Activated T-cell treated with anti-CD3 and anti-CD28 coated beads, Interleukin-2, amount 50 U/mL, for 24 hours (primary cell): ENCODE results near the gene NDUFA3.
A peak's percentile ranks its signal among the peaks of the same experiment; 100 is the strongest.
"Not testable (repeated sequence)": the region's sequence is repeated elsewhere in the genome, so short reads cannot be mapped to it uniquely, and the experiment has no call there.

Experiments
- DNase-seq: peaks from one replicate; pipeline ENCODE4 v3.0.0-alpha.2; 2020
- H3K27ac Mint-ChIP-seq: 2 replicates; pipeline ENCODE4 v1.8.0; 2020; ENCODE audit warnings: mild to moderate bottlenecking, mixed read lengths
- H3K27me3 Mint-ChIP-seq: 2 replicates; pipeline ENCODE4 v1.8.0; 2020; ENCODE audit warnings: mixed read lengths
- H3K36me3 Mint-ChIP-seq: 2 replicates; pipeline ENCODE4 v1.8.0; 2020; ENCODE audit warnings: low read depth, mixed read lengths
- H3K4me1 Mint-ChIP-seq: 2 replicates; pipeline ENCODE4 v1.8.0; 2020; ENCODE audit warnings: low read depth, mixed read lengths
- H3K4me3 Mint-ChIP-seq: 2 replicates; pipeline ENCODE4 v1.8.0; 2020; ENCODE audit warnings: mild to moderate bottlenecking, moderate library complexity, mixed read lengths
- H3K9me3 Mint-ChIP-seq: 2 replicates; pipeline ENCODE4 v1.8.0; 2020; ENCODE audit warnings: mixed read lengths

Gene NDUFA3

GRCh38 chr19:54099190-54099902 lies 3.3 kb upstream of the NDUFA3 start:
- peaks cover 28% of the 10 kb centered on the region for H3K4me1 Mint-ChIP-seq
- H3K36me3 Mint-ChIP-seq, result peaks cover 13% of the 10 kb centered on the region
- peaks cover 1% of the 10 kb centered on the region for H3K9me3 Mint-ChIP-seq
- no peak overlapping the region for H3K27ac Mint-ChIP-seq
- no peak overlapping the region for H3K4me3 Mint-ChIP-seq
- no peak for DNase-seq
- peaks cover 7% of the 10 kb centered on the region for H3K27me3 Mint-ChIP-seq

GRCh38 chr19:54099903-54100255 lies 2.8 kb upstream of the NDUFA3 start:
- H3K27ac Mint-ChIP-seq, H3K4me3 Mint-ChIP-seq, DNase-seq, H3K9me3 Mint-ChIP-seq, H3K27me3 Mint-ChIP-seq: not testable (repeated sequence)
- peaks cover 29% of the 10 kb centered on the region for H3K4me1 Mint-ChIP-seq
- H3K36me3 Mint-ChIP-seq, result peaks cover 18% of the 10 kb centered on the region

GRCh38 chr19:54100561-54100960 lies 2.1 kb upstream of the NDUFA3 start, which contains the start of gene OSCAR:
Gene OSCAR (minus strand): TSS chr19:54100803. CDS start chr19:54100792, 11 bp downstream.
- DNase-seq, result no peak
- H3K27ac Mint-ChIP-seq, result peak within 1 kb of the TSS; percentile 42
- H3K36me3 Mint-ChIP-seq, result peaks cover 23% of the 10 kb centered on the region
- H3K9me3 Mint-ChIP-seq, result no peaks in the 10 kb centered on the region
- H3K4me3 Mint-ChIP-seq, result peak within 1 kb of the TSS; percentile 99
- H3K27me3 Mint-ChIP-seq, result no peaks in the 10 kb centered on the region
- peaks cover 33% of the 10 kb centered on the region for H3K4me1 Mint-ChIP-seq

- Mint-ChIP-seq H3K27me3 (no peaks in the 10 kb centered on the region), H3K4me1 (peaks cover 32% of the 10 kb centered on the region), H3K36me3 (peaks cover 68% of the 10 kb centered on the region), H3K4me3 (peak overlapping the region; percentile 99), H3K27ac (peak overlapping the region; percentile 59), H3K9me3 (no peaks in the 10 kb centered on the region)
- peak; percentile 16 for DNase-seq
These were observed 2.5 kb downstream of the NDUFA3 start for GRCh38 chr19:54104998-54105715.

GRCh38 chr19:54105796-54106195 lies 3.1 kb downstream of the NDUFA3 start:
- peaks cover 74% of the 10 kb centered on the region for H3K36me3 Mint-ChIP-seq
- no peaks in the 10 kb centered on the region for H3K27me3 Mint-ChIP-seq
- H3K9me3 Mint-ChIP-seq, result no peaks in the 10 kb centered on the region
- peak overlapping the region; percentile 59 for H3K27ac Mint-ChIP-seq
- no peak overlapping the region for H3K4me3 Mint-ChIP-seq
- no peak for DNase-seq
- peaks cover 33% of the 10 kb centered on the region for H3K4me1 Mint-ChIP-seq

GRCh38 chr19:54106716-54107115 lies 4.1 kb downstream of the NDUFA3 start:
- no peaks in the 10 kb centered on the region for H3K9me3 Mint-ChIP-seq
- H3K4me3 Mint-ChIP-seq, result no peak overlapping the region
- no peaks in the 10 kb centered on the region for H3K27me3 Mint-ChIP-seq
- H3K27ac Mint-ChIP-seq, result peak overlapping the region; percentile 61
- DNase-seq, result no peak
- peaks cover 31% of the 10 kb centered on the region for H3K4me1 Mint-ChIP-seq
- peaks cover 80% of the 10 kb centered on the region for H3K36me3 Mint-ChIP-seq

GRCh38 chr19:54107876-54108490 lies 5.3 kb downstream of the NDUFA3 start:
- no peak overlapping the region for H3K27ac Mint-ChIP-seq
- no peak for DNase-seq

GRCh38 chr19:54108496-54108895 lies 5.8 kb downstream of the NDUFA3 start:
- Mint-ChIP-seq H3K9me3 (no peaks in the 10 kb centered on the region), H3K27me3 (no peaks in the 10 kb centered on the region), H3K27ac (no peak overlapping the region), H3K36me3 (peaks cover 87% of the 10 kb centered on the region), H3K4me3 (no peak overlapping the region), H3K4me1 (peaks cover 22% of the 10 kb centered on the region)
- DNase-seq, result no peak

More at GRCh38 chr19:54107876-54108490, 5.3 kb downstream of the NDUFA3 start:
- Mint-ChIP-seq H3K27me3 (no peaks in the 10 kb centered on the region), H3K4me1 (peaks cover 25% of the 10 kb centered on the region), H3K36me3 (peaks cover 87% of the 10 kb centered on the region), H3K9me3 (no peaks in the 10 kb centered on the region), H3K4me3 (no peak overlapping the region)

- Mint-ChIP-seq H3K4me3 (no peak overlapping the region), H3K27me3 (no peaks in the 10 kb centered on the region), H3K9me3 (no peaks in the 10 kb centered on the region), H3K27ac (no peak overlapping the region), H3K4me1 (peaks cover 26% of the 10 kb centered on the region), H3K36me3 (peaks cover 93% of the 10 kb centered on the region)
- no peak for DNase-seq
These were observed 7.0 kb downstream of the NDUFA3 start for GRCh38 chr19:54109651-54110050.

GRCh38 chr19:54114340-54115108 lies 11.9 kb downstream of the NDUFA3 start:
- DNase-seq, result peak; percentile 52
- no peaks in the 10 kb centered on the region for H3K27me3 Mint-ChIP-seq
- peak overlapping the region; percentile 91 for H3K4me3 Mint-ChIP-seq

GRCh38 chr19:54115109-54116063 lies 12.7 kb downstream of the NDUFA3 start, which contains the start of the genes PRPF31 and TFPT:
Gene PRPF31 (plus strand): TSS chr19:54115754. CDS start chr19:54118279, 2,525 bp downstream.
Gene TFPT (minus strand): TSS chr19:54115657. CDS start chr19:54115269, 388 bp downstream.
- no peaks in the 10 kb centered on the region for H3K27me3 Mint-ChIP-seq
- DNase-seq, result peak; percentile 96
- no peaks in the 10 kb centered on the region for H3K9me3 Mint-ChIP-seq
- peak within 1 kb of the TSS; percentile 99 for H3K27ac Mint-ChIP-seq
- peak within 1 kb of the TSS; percentile 91 for H3K4me3 Mint-ChIP-seq
- peaks cover 85% of the 10 kb centered on the region for H3K36me3 Mint-ChIP-seq
- H3K4me1 Mint-ChIP-seq, result peaks cover 33% of the 10 kb centered on the region

More at GRCh38 chr19:54114340-54115108, 11.9 kb downstream of the NDUFA3 start:
- Mint-ChIP-seq H3K9me3 (no peaks in the 10 kb centered on the region), H3K27ac (peak overlapping the region; percentile 99), H3K36me3 (peaks cover 85% of the 10 kb centered on the region), H3K4me1 (peaks cover 33% of the 10 kb centered on the region)

GRCh38 chr19:54121259-54121658 lies 18.6 kb downstream of the NDUFA3 start:
- Mint-ChIP-seq H3K4me3 (no peak overlapping the region), H3K4me1 (peaks cover 12% of the 10 kb centered on the region), H3K27ac (no peak overlapping the region)

GRCh38 chr19:54123682-54124081 lies 21.0 kb downstream of the NDUFA3 start:
- Mint-ChIP-seq H3K4me1 (no peaks in the 10 kb centered on the region), H3K27me3 (no peaks in the 10 kb centered on the region), H3K36me3 (peaks cover 94% of the 10 kb centered on the region)

More at GRCh38 chr19:54121259-54121658, 18.6 kb downstream of the NDUFA3 start:
- no peaks in the 10 kb centered on the region for H3K27me3 Mint-ChIP-seq
- no peak for DNase-seq
- H3K36me3 Mint-ChIP-seq, result peaks cover 93% of the 10 kb centered on the region
- H3K9me3 Mint-ChIP-seq, result no peaks in the 10 kb centered on the region

More at GRCh38 chr19:54123682-54124081, 21.0 kb downstream of the NDUFA3 start:
- Mint-ChIP-seq H3K4me3 (no peak overlapping the region), H3K9me3 (no peaks in the 10 kb centered on the region), H3K27ac (no peak overlapping the region)
- no peak for DNase-seq
